Activated CD8-positive, alpha-beta memory T cell treated with anti-CD3 and anti-CD28 coated beads for 4 hours (primary cell): ENCODE results near the gene ASTN2.

Experiments
- DNase-seq, 2 donors: peaks; one replicate each; pipeline ENCODE4 v3.0.0-alpha.2; 2020; ENCODE audit warnings: low read depth in 2 of 2

ASTN2 gene

GRCh38 chr9:116389541-116390302 lies 1025.1 kb downstream of the ASTN2 start:
- no peak for DNase-seq

GRCh38 chr9:116387934-116388698 lies 1026.7 kb downstream of the ASTN2 start:
- no peak for DNase-seq

DNA sequence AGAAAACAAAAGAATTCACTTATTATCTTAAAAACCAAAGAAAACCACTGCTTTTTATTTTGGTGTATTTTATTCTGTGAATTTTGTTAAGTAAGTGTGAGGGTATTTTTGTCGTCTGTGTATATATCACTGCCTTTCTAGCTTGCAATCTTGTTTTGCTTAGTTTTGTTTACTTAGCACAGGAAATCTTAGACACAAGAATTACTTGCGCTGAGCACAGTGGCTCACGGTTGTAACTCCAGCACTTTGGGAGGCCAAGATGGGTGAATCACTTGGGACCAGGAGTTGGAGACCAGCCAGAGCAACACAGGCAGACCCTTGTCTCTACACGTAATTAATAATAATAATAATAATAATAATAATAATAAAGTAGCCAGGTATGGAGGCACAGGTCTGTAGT lies 1030.9 kb downstream of the ASTN2 start:
- DNase-seq: no peak

DNA sequence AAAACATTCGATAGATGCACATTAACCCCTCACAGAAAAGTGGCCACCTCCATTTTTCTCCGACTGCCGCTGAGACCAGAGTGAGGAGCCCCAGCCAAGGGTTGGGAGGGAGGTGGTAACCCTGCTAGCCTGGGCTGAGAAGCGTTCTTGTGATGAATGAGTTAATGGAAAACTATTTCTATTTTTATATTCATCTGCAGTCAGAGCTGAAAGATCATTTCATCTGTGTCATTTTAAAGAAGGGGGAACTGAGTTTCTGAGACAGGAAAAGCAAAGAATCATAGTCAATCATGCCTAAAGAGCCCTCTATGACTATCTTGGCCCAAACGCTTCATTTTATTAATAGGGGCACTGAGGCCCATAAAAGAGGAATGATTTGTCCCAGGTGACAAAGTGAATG lies 1031.7 kb downstream of the ASTN2 start:
- DNase-seq: no peak

GRCh38 chr9:116382053-116382452 lies 1032.8 kb downstream of the ASTN2 start:
- no peak for DNase-seq

DNA sequence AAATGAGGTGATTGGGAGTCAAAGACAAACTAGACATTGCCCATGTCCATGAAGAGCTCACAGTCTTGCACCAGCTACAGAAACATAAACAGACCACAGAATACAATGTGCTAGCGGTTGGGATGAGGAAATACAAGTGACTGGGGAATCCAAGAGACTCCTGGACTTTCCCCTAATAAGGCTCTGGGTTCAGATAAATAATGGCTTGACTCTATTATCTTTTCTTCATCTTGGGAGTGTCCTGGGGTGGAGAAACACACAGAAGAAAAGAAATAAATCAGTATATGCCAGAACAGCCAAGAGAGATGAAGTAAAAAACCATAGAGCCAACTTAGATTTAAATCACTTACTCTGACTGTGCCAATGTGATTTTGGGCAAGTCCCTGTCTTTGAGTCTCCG lies 1033.5 kb downstream of the ASTN2 start:
- no peak for DNase-seq

DNA sequence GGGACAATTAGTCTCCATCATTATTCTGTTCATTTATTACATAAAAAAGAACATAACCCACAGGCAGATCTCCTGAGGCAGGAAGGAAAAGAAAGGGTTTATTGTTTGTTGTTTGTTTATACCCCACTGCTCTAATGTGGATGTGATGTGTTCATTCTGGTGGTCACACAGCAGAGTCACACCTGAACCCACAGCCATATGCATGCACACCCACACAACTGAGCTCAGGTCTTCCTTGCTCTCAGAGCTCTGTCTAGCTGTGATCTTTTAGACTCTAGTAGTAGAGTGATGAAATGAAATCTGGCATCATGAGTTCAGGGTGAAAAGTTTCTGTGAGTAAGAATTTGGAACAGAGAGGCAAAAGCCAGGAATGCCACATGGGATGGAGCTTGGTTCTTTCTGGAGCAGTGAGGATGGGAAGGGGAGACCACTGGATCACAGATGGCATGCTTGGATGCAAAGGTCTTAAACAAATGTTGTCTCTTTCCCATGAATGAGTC lies 1034.3 kb downstream of the ASTN2 start:
- no peak for DNase-seq

DNA sequence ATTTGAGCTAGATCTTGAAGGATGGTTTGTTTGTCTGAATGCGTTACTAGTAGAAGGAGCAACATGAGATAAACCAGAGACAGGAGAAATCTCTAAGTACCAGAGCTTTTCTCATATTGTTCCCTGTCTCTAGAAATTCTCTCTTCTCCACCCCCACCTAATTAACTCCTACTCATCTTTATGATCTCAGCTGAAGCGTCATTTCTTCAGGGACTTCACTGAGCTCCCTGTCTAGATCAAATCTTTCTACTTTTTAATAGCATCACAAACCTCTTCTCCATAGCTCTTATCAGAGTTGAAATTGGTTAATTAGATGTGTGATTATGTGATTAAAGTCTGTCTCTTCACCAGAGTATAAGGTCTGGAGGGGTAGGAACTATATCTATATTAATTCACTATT lies 1035.0 kb downstream of the ASTN2 start:
- DNase-seq: no peak

DNA sequence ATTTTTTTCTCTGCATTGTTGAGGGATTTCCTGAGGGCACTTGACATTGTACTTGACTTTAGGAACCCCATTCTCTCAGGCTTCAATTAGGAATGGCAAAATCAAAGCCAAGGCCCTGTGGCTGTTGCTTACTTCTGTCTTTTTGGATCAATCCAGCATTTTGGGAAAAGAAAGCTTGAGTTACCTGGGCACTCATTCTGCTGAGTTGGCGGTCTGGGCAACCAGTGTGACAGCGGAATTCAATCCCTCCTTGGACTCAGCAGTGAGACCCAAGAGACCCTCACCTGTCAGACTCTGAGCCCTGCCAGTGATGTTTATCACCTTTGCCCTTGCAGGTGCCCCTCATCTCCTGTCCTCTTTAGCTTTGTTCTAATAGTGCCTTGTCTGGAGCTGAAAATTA lies 1036.0 kb downstream of the ASTN2 start:
- no peak for DNase-seq

DNA sequence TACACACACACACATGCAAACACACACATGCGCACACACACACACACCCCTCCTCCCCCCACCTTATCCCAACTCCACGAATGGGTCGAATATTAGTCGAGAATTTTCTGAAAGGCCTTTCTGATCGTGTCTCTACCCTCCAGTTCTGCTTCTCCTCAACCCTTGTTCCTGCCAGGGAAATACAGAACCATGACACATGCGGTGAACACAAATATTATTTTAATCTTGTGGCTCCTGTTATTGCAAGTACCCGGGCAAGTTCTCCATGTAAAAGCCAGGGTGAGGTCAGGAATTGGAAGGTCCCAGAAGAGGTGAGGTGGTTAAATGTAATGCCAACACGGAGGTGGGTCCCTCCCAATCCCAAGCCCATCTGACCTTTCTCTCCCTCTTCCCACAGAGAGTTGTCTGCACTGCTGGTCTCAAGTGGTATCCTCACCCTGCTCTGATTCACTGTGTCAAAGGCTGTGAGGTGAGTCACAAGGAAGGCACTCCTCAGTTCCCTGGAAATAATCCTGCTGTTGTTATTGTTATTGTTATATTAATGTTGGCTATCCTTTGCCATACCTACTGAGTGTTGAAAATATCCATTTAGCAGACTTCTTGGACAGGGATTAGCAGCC lies 1037.6 kb downstream of the ASTN2 start:
- no peak for DNase-seq
